Measurements from ENCODE around the gene TPRN.

The TPRN gene

DNA sequence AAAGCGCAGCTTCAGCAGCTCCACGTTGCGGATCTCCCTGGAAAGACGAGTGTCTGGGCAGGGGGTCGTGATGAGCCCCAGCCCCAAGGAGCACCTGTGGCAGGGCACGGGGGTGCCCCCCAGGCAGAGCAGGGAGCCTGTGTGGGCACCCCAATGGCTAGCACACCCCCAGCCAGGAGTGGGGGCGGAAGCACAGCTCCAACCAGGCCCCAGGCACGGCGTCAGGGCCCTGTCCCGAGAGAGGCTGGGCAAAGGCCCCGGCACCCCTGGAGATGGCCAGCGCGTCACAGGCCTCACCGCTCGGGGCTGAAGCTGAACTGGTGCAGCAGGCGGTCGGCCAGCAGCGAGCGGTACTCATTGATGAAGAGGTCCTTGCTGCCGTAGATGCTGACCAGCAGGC is 20.1 kb downstream of the TPRN start:
- no peak for TF ChIP-seq TAF1 (IDR thresholded peaks at IDR 0.05; ENCODE audit: borderline replicate concordance, low read depth, low read length)
- no peak for DNase-seq (ENCODE audit: insufficient read length)
- no peak for FAIRE-seq

DNA sequence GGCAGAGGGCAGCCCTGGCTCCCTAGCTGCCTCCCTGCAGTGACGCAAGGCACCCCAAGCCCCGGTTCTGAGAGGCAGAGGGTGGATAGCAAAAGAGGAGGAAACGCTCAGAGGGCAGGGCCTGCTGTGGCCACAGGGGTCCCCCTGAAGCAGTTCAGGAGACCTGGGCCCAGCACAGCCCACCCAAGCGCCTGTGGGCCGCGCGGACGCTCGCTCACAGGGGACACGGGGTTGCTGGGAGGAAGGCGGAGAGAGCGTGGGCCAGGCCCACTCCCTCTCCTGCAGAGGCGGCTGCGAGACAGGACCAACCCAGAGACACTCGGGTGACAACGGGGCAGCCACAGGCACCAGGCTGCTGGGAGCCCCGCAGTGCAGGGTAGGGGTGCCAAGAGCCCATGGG is 20.8 kb downstream of the TPRN start:
- FAIRE-seq, result no peak
- DNase-seq (ENCODE audit: insufficient read length), result no peak
- TF ChIP-seq POLR2AphosphoS5 (IDR thresholded peaks at IDR 0.05; ENCODE audit: low read depth, low read length) (no peak), POLR2A (IDR thresholded peaks at IDR 0.05; ENCODE audit: low read depth, low read length) (no peak), TAF1 (IDR thresholded peaks at IDR 0.05; ENCODE audit: borderline replicate concordance, low read depth, low read length) (no peak)

DNA sequence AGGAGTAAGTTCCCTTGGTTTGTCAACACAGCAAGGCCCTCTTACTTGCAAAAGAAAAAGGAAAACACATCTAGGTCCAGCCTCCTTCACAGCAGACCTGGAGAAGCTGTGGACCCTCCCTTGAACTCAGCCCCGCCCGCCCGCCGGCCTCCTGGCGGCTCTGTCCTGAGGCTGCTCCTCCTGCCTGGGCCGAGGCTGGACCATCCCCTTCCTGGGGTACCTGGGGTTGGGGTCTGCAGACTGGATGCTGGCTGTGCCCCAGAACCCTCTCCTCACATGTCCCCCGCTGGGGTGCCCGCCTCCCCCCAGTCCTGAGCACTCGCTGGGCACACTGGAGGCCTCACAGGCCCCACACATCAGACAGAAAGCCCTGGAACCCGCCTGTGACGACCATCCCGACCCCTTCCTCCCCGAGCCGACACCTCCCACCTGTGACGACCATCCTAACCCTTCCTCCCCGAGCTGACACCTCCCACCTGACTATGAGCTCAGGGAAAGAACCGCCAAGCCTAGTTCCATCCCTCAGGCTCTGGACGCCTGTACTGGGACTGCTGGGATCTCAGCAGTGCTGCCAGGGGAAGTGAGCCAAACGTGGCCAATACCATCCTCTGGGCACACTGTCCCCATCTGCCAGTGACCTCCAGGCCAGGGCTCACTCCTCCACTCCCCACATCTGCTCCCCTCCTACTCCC is 21.5 kb downstream of the TPRN start:
- TF ChIP-seq TAF1 (IDR thresholded peaks at IDR 0.05; ENCODE audit: borderline replicate concordance, low read depth, low read length) (no peak), POLR2A (IDR thresholded peaks at IDR 0.05; ENCODE audit: low read depth, low read length) (no peak), POLR2AphosphoS5 (IDR thresholded peaks at IDR 0.05; ENCODE audit: low read depth, low read length) (no peak)
- DNase-seq (ENCODE audit: insufficient read length), result no peak
- FAIRE-seq, result no peak

DNA sequence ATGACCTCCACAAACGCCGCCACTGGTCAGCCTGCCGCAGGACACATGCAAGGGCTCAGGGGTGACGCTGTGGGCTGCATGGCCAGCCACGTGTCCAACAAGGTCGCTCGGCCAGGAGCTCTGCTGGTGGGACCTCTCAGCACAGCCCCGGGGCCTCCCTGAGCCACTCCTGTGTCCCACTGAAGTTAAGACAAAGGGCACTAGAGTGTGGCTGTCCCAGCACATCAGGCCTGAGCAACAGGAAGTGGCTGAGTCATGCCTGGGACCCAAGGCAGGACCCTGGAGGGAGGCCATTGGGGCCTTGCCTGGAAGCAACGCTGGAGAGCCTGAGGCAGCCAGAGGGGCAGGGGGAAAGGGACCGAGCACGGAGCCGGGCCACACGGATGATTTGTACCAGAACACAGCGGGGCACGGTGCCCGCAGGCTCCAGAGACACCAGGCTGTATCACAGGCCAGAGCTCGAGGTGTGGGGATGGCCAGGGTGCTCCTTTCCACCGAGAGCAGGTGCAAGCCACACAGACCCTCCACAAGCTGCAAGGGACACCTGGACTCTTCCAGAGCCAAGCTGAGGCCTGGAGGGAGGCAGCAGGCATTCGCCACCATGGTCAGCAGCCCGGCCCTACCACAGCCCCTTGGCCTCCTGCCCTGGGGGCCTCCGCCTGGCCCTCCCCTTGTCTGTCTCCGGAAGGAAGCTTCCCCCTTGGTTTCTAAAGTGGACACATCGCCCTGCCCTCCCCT is 22.2 kb downstream of the TPRN start:
- no peak for FAIRE-seq
- no peak for DNase-seq (ENCODE audit: insufficient read length)
- no peak for TF ChIP-seq POLR2AphosphoS5 (IDR thresholded peaks at IDR 0.05; ENCODE audit: low read depth, low read length)
- TF ChIP-seq POLR2A (IDR thresholded peaks at IDR 0.05; ENCODE audit: low read depth, low read length), result no peak
- no peak for TF ChIP-seq TAF1 (IDR thresholded peaks at IDR 0.05; ENCODE audit: borderline replicate concordance, low read depth, low read length)

DNA sequence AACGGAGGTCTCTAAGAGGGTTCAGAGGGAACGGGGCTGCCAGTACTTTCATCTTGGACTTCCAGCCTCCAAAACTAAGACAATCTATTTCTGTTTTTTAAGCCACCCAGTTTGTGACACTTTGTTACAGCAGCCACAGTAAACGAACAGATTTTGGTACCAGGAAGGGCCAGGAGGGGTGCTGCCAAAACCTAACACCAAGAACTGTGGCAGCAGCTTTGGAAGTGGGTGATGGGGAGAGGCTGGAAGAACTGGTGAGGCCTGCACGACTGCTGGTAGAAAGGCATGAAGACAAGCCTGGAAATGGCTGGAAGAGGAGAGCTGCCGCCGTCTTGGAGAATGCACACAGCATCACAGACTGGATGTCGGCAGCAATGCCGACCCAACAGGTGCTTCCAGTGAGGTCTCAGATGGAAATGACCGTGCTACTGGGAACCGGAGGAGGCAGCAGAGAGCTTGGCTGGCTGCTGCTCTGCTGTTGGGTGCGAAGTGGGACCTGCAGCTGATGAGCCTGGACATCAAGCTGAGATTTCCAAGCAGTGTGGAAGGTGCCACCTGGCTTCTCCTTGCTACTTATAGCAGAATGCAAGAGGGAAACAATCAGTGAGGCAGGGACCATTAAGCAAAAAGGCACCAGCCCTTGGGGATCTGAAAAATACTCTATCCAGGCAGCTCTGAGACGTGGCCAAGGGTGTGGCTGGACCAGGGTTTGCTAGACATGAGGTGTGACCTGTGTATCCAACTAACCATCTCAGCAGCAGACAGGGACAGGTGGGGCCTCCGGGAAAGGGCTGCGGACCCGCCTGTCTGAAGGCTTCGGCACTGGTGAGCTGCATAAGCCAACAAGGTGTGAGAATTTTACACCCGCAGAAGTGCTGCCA is 24.0 kb downstream of the TPRN start:
- TF ChIP-seq TAF1 (IDR thresholded peaks at IDR 0.05; ENCODE audit: borderline replicate concordance, low read depth, low read length) (no peak), POLR2A (IDR thresholded peaks at IDR 0.05; ENCODE audit: low read depth, low read length) (no peak), POLR2AphosphoS5 (IDR thresholded peaks at IDR 0.05; ENCODE audit: low read depth, low read length) (peak; percentile 44; the same call in 1 of the 2 replicates)
- no peak for DNase-seq (ENCODE audit: insufficient read length)
- FAIRE-seq, result peak; percentile 77

DNA sequence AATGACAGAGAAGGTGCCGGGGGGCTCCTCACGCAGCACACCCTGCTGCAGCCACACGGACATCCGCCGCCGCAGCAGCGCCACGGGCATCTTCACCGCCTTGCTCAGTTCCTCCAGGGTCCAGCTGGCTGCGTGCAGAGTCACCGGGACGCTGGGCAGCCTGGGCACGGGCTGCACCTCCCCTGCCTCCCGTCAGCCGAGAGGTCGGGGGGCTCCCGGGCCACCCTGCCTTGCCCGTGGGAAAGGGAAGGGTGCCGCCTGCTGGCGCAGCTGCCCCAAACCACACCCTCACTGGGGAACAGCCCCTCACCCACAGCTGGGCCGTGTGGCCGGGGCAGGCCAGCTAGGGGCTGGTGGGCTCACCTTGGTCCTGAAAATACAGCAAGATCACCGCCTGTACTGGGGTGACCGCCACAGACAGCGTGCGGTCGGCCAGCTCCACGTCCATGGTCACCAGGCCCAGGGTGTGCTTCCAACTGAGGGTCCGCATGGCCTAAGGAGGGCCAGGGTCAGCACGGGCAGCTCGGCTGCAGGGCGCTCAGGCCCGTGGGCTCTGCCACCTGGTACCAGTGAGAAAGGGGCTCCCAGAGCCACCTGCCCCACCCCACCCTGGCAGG is 25.1 kb downstream of the TPRN start:
- TF ChIP-seq POLR2A (IDR thresholded peaks at IDR 0.05; ENCODE audit: low read depth, low read length) (no peak; the same call in 1 of the 2 replicates), POLR2AphosphoS5 (IDR thresholded peaks at IDR 0.05; ENCODE audit: low read depth, low read length) (no peak), TAF1 (IDR thresholded peaks at IDR 0.05; ENCODE audit: borderline replicate concordance, low read depth, low read length) (no peak)
- FAIRE-seq, result no peak
- no peak for DNase-seq (ENCODE audit: insufficient read length)

DNA sequence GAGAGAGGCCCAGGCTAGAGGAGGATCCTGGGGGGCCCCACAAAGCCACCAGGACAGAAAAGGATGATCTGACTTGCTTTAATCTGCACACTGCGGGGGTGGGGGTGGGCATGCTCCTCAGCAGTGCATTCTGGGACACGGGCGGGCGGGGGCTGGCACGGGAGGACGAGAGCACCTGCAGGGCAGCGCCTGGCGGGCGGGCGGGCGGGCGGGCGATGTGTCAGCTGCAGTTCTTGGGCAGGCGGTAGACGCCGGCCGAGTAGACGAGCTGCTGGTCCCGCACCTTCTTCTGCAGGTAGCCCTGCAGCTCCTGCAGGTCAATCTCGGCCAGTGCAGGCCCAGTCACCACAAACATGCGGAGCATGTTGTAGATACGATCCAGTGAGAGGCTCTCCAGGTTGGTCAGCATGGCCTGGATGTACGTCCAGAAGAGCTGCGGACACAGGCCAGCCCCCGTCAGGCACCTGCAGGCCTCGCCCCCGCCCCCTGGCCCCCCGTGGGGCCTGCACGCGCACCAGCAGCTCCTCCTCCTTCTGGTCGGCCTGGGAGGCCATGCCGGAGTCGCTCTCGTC is 25.7 kb downstream of the TPRN start:
- DNase-seq (ENCODE audit: insufficient read length) (no peak), FAIRE-seq (no peak)
- no peak for TF ChIP-seq TAF1 (IDR thresholded peaks at IDR 0.05; ENCODE audit: borderline replicate concordance, low read depth, low read length)
- no peak for TF ChIP-seq POLR2AphosphoS5 (IDR thresholded peaks at IDR 0.05; ENCODE audit: low read depth, low read length)
- no peak for TF ChIP-seq POLR2A (IDR thresholded peaks at IDR 0.05; ENCODE audit: low read depth, low read length)

DNA sequence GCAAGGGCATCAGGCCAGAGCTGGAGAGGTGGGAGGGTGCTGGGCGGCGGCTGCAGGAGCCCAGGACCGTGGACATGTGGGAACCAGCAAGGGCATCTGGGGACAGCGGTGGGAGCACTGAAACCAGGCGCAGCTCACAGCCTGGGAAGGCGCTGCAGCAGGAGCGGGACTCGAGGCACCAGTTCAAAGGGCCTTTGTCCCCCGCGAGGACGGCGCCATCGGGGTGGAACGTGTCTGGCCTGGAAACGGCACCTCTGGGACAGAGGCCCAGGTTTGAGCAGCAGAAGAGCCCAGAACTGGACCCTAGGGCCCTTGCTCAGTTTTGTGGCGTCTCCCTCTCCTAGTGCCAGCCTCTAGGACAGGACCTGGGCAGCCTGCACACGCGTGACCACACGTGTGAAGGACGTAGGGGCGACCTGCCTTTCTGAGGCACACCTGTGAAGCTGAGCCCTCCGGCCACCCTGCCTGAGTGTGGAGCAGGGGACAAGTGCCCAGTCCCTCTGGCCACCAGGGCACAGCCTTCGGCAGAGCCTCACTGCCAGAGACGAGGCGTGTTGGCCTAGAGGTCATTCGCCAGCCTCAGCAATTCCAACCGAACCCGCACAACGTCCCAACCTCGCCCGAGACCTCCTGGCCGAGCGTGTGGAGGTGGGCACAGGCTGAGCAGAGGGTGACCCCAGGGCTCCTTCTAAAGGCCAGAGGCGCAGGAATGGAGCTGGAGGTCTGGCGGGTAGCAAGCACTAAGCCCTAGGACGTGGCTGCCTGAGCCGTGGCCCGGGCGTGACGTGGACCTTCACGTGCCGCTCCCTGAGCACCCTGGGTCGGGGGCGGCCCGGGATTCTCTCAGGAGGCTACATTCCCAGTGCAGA is 26.5 kb downstream of the TPRN start:
- no peak for DNase-seq (ENCODE audit: insufficient read length)
- TF ChIP-seq POLR2A (IDR thresholded peaks at IDR 0.05; ENCODE audit: low read depth, low read length) (no peak), POLR2AphosphoS5 (IDR thresholded peaks at IDR 0.05; ENCODE audit: low read depth, low read length) (no peak), TAF1 (IDR thresholded peaks at IDR 0.05; ENCODE audit: borderline replicate concordance, low read depth, low read length) (no peak)
- no peak for FAIRE-seq

DNA sequence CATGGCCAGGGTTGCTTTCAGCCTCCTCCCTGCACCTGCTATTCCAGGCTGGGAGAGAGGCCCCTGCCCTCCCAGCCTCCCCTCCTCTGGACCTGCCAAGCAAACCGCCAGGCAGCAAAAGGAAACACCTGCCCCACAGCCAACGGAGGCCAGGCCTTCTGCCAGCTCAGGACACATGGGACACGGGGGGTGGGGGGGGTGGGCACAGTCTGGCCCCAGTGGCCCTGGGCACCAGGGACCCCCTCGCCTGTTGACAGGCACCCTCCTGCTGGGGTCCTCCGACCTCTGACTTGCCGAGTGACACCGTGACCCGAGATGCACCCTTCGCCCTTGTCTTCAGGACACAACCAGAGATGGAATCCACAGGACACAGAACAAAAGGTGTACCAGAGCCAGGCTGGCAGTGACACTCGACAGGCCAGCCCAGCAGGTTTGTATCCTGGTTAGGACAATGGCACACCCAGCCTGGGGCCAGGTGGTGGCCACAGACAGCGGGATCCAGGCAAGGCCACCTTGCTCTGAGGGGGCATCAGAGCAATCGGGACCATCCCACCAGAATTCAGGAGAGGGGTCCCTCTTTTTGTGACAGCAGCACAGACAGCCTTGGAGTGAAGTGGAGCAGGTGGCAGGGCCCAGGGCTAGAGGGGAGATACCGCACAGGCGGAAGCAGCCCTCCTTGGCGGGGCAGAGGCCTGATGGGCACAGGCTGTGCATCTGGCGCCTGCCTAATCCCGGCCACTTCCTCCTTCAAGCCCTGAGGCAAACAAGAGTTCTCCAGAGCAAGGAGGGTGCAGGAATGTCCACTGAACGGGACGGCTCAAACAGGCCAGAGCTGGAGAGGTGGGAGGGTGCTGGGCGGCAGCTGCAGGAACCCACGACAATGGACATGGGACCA is 27.4 kb downstream of the TPRN start:
- no peak for TF ChIP-seq POLR2AphosphoS5 (IDR thresholded peaks at IDR 0.05; ENCODE audit: low read depth, low read length)
- no peak for TF ChIP-seq POLR2A (IDR thresholded peaks at IDR 0.05; ENCODE audit: low read depth, low read length)
- TF ChIP-seq TAF1 (IDR thresholded peaks at IDR 0.05; ENCODE audit: borderline replicate concordance, low read depth, low read length), result no peak
- FAIRE-seq (no peak), DNase-seq (ENCODE audit: insufficient read length) (no peak)

All from GM12892 (cell line).